Measurements from ENCODE around the gene ZNF598.

DNA sequence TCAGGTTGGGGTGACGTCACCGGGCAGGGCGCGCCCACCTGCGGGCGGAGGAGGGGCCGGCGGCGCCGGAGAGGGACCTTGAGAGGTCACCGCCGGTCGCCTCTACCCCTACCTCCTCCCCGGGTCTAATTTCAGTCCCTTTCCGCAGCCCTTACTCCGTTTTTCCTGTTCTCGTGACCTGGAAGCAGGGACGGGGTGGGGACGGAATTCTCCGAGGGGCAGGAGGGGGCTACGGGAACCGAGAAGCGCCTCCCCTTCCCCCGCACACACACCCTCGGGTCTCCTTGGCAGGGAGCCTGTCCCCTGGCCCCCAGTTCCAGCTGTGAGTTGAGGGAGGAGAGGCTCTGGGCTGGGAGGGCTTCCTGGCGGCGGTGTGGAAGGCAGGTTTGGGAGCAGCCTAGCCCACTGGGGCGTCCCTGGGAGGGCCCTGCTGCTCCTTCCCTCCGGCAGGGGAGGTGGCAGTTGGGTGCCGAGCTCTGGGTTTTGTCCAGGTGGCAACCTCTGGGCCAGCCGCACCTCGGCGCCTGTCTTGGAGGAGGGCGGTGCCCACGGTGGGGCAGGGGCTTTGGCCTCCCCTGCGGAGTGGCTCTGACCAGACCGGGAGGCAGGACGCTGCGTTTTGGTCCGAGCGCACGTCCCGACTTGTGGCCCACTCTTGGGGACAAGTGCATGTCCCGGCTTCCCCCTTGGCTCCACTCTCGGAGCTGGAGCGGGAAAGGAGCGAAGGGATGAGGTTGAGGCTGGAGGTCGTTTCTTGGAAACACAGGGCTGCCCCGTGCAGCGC is 19.1 kb downstream of the ZNF598 start:
- TF ChIP-seq, protein P1, sequence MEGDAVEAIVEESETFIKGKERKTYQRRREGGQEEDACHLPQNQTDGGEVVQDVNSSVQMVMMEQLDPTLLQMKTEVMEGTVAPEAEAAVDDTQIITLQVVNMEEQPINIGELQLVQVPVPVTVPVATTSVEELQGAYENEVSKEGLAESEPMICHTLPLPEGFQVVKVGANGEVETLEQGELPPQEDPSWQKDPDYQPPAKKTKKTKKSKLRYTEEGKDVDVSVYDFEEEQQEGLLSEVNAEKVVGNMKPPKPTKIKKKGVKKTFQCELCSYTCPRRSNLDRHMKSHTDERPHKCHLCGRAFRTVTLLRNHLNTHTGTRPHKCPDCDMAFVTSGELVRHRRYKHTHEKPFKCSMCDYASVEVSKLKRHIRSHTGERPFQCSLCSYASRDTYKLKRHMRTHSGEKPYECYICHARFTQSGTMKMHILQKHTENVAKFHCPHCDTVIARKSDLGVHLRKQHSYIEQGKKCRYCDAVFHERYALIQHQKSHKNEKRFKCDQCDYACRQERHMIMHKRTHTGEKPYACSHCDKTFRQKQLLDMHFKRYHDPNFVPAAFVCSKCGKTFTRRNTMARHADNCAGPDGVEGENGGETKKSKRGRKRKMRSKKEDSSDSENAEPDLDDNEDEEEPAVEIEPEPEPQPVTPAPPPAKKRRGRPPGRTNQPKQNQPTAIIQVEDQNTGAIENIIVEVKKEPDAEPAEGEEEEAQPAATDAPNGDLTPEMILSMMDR (IDR thresholded peaks at IDR 0.05): no peak
- TF ChIP-seq ZFX (IDR thresholded peaks at IDR 0.05; ENCODE audit: borderline replicate concordance): no peak

All from 22Rv1 (cell line).